ENCODE results near the gene FGF3. TPM values are rescaled to one million over a fixed set of nuclear protein-coding genes. Genes with fewer than 3 reads are reported as not detected.

FGF3 gene
- total RNA-seq, 1 donor from 2014 or later = not detected

DNA sequence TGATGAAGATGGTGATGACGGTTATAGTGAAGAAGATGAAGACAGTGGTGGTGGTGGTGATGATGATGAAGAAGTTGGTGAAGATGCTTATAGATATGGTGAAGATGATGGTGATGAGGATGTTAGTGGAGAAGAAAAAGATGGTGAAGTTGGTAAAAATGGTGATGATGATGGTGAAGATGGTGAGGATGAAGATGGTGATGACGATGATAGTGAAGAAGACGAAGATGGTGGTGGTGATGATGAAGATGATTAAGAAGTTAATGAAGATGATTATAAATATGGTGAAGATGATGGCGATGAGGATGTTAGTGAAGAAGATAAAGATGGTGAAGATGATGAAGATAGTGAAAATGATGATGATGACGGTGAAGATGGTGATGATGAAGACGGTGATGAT, 25.2 kb upstream of the FGF3 start:
- peaks cover 2% of the 10 kb centered on the region for H3K36me3 Mint-ChIP-seq (ENCODE audit: low read depth, unreplicated experiment)
- peaks cover 3% of the 10 kb centered on the region for H3K9me3 Mint-ChIP-seq (ENCODE audit: unreplicated experiment)
- DNase-seq (ENCODE audit: low read depth) = no peak
- Histone ChIP-seq H3K4me1 (ENCODE audit: insufficient read depth, low read length) (peaks cover 3% of the 10 kb centered on the region), H3K9me3 (ENCODE audit: insufficient read depth, low read depth, low read length) (no peaks in the 10 kb centered on the region), H3K79me2 (ENCODE audit: insufficient read depth, low read length) (no peaks in the 10 kb centered on the region), H3K27me3 (ENCODE audit: insufficient read depth, low read length) (peaks cover 17% of the 10 kb centered on the region), H4K20me1 (ENCODE audit: insufficient read depth, low read length) (no peaks in the 10 kb centered on the region), H3K9ac (ENCODE audit: low read length) (no peak overlapping the region), H3K36me3 (ENCODE audit: insufficient read depth, low read length) (no peaks in the 10 kb centered on the region), H3K4me3 (ENCODE audit: insufficient read depth, low read depth, low read length) (no peak overlapping the region), H3K4me2 (ENCODE audit: low read length) (no peak overlapping the region), H3K27ac (ENCODE audit: low read depth, low read length) (no peak overlapping the region), H2AFZ (ENCODE audit: low read depth, low read length) (no peak overlapping the region)
- H3K27me3 Mint-ChIP-seq (ENCODE audit: low read depth, unreplicated experiment) = peaks cover 14% of the 10 kb centered on the region
- no peak for FAIRE-seq
- no peak overlapping the region for H3K4me3 Mint-ChIP-seq (ENCODE audit: unreplicated experiment)
- no peak overlapping the region for H3K27ac Mint-ChIP-seq (ENCODE audit: unreplicated experiment)
- no peak for TF ChIP-seq EZH2 (IDR thresholded peaks at IDR 0.05; ENCODE audit: insufficient read depth, low read length)
- TF ChIP-seq, protein P1, sequence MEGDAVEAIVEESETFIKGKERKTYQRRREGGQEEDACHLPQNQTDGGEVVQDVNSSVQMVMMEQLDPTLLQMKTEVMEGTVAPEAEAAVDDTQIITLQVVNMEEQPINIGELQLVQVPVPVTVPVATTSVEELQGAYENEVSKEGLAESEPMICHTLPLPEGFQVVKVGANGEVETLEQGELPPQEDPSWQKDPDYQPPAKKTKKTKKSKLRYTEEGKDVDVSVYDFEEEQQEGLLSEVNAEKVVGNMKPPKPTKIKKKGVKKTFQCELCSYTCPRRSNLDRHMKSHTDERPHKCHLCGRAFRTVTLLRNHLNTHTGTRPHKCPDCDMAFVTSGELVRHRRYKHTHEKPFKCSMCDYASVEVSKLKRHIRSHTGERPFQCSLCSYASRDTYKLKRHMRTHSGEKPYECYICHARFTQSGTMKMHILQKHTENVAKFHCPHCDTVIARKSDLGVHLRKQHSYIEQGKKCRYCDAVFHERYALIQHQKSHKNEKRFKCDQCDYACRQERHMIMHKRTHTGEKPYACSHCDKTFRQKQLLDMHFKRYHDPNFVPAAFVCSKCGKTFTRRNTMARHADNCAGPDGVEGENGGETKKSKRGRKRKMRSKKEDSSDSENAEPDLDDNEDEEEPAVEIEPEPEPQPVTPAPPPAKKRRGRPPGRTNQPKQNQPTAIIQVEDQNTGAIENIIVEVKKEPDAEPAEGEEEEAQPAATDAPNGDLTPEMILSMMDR (IDR thresholded peaks at IDR 0.05; ENCODE audit: insufficient read depth, low read depth, low read length) = no peak
- H3K4me1 Mint-ChIP-seq (ENCODE audit: low read depth, unreplicated experiment) = peaks cover 3% of the 10 kb centered on the region

DNA sequence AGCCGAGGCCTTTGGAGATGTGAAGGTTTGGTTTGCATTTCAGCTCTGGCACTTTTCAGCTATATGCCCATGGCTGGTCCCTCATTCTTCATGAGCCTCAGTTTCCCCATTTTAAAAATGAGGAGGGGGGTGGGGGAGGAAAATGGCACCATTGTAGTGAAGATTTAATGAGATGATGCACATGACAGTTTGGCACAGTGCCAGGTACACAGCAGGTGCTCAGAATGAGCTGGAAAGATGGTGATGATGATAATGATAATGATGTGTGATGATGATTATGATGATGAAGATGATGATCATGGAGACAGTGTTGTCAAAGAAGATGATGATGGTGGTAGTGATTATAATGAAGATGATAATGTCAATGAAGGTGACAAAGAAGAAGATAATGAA, 24.3 kb upstream of the FGF3 start:
- Histone ChIP-seq H2AFZ (ENCODE audit: low read depth, low read length) (no peak overlapping the region), H3K4me3 (ENCODE audit: insufficient read depth, low read depth, low read length) (no peak overlapping the region), H3K4me1 (ENCODE audit: insufficient read depth, low read length) (peaks cover 3% of the 10 kb centered on the region), H3K79me2 (ENCODE audit: insufficient read depth, low read length) (no peaks in the 10 kb centered on the region), H3K27ac (ENCODE audit: low read depth, low read length) (no peak overlapping the region), H4K20me1 (ENCODE audit: insufficient read depth, low read length) (no peaks in the 10 kb centered on the region), H3K36me3 (ENCODE audit: insufficient read depth, low read length) (no peaks in the 10 kb centered on the region), H3K9ac (ENCODE audit: low read length) (no peak overlapping the region), H3K27me3 (ENCODE audit: insufficient read depth, low read length) (peaks cover 15% of the 10 kb centered on the region), H3K9me3 (ENCODE audit: insufficient read depth, low read depth, low read length) (no peaks in the 10 kb centered on the region), H3K4me2 (ENCODE audit: low read length) (no peak overlapping the region)
- Mint-ChIP-seq H3K9me3 (ENCODE audit: unreplicated experiment) (peaks cover 2% of the 10 kb centered on the region), H3K27me3 (ENCODE audit: low read depth, unreplicated experiment) (peaks cover 13% of the 10 kb centered on the region), H3K4me3 (ENCODE audit: unreplicated experiment) (no peak overlapping the region), H3K36me3 (ENCODE audit: low read depth, unreplicated experiment) (no peaks in the 10 kb centered on the region), H3K27ac (ENCODE audit: unreplicated experiment) (no peak overlapping the region), H3K4me1 (ENCODE audit: low read depth, unreplicated experiment) (peaks cover 3% of the 10 kb centered on the region)
- DNase-seq (ENCODE audit: low read depth) (no peak), FAIRE-seq (no peak)
- no peak for TF ChIP-seq EZH2 (IDR thresholded peaks at IDR 0.05; ENCODE audit: insufficient read depth, low read length)
- TF ChIP-seq, protein P1 (IDR thresholded peaks at IDR 0.05; ENCODE audit: insufficient read depth, low read depth, low read length) = no peak

DNA sequence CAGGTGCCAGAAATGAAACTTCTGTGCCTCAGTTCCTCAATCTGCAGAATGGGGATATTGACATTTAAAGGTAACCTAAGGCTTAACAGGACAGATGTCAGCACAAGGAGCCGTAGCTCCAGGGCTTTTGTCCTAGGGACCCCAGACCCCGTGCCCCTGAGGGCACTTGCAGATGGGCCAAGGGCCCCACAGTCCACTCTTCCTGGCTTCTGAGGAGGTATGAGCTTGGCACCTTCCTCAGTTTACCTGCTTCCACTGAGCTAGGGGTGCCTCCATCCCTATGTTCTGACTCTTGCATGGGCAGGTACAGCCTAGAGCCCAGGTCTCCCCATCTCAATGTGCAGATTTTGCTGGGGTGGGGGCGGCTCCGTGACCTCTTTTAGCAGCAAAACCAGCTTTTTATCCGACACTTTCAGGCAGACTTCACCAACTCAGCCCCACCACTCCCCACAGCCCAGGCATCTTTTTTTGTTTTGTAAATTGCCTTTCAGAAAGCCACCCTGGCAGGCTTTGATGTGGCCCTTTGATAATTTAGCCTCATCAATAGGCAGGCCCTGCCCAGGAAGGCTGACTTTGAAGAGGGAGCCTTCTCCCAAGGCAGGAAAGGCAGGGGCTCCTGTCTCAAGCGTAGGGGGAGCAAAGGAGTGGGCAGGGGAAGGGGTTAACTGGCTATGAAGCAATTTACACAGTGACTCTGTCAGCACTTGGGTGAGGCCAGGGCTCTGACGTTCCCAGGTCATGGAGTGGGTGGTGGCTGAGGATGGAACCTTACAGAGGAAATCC, 23.7 kb upstream of the FGF3 start:
- Mint-ChIP-seq H3K4me3 (ENCODE audit: unreplicated experiment) (no peak overlapping the region), H3K27me3 (ENCODE audit: low read depth, unreplicated experiment) (peaks cover 17% of the 10 kb centered on the region), H3K4me1 (ENCODE audit: low read depth, unreplicated experiment) (peaks cover 3% of the 10 kb centered on the region), H3K27ac (ENCODE audit: unreplicated experiment) (no peak overlapping the region), H3K36me3 (ENCODE audit: low read depth, unreplicated experiment) (no peaks in the 10 kb centered on the region), H3K9me3 (ENCODE audit: unreplicated experiment) (peaks cover 2% of the 10 kb centered on the region)
- Histone ChIP-seq H3K27me3 (ENCODE audit: insufficient read depth, low read length) (peaks cover 13% of the 10 kb centered on the region), H4K20me1 (ENCODE audit: insufficient read depth, low read length) (no peaks in the 10 kb centered on the region), H3K4me2 (ENCODE audit: low read length) (no peak overlapping the region), H3K79me2 (ENCODE audit: insufficient read depth, low read length) (no peaks in the 10 kb centered on the region), H3K27ac (ENCODE audit: low read depth, low read length) (no peak overlapping the region), H3K9ac (ENCODE audit: low read length) (no peak overlapping the region), H3K4me1 (ENCODE audit: insufficient read depth, low read length) (peaks cover 3% of the 10 kb centered on the region), H3K4me3 (ENCODE audit: insufficient read depth, low read depth, low read length) (no peak overlapping the region), H2AFZ (ENCODE audit: low read depth, low read length) (no peak overlapping the region), H3K9me3 (ENCODE audit: insufficient read depth, low read depth, low read length) (no peaks in the 10 kb centered on the region), H3K36me3 (ENCODE audit: insufficient read depth, low read length) (no peaks in the 10 kb centered on the region)
- FAIRE-seq (no peak), DNase-seq (ENCODE audit: low read depth) (no peak)
- no peak for TF ChIP-seq EZH2 (IDR thresholded peaks at IDR 0.05; ENCODE audit: insufficient read depth, low read length)
- TF ChIP-seq, protein P1 (IDR thresholded peaks at IDR 0.05; ENCODE audit: insufficient read depth, low read depth, low read length) = no peak

Data from astrocyte (in vitro differentiated cells and primary cell).